ENCODE data around the gene LRP1.

Gene LRP1

GRCh38 chr12:57131896-57132744 lies 3.8 kb downstream of the LRP1 start:
- no peak for TF ChIP-seq CTCF (conservative IDR thresholded peaks at IDR 0.05; ENCODE audit: low read depth)
- CTCF ChIA-PET, result interaction anchor here (1.0 kb wide), 1 partner anchor 44 kb away, joined by 5 read pairs; no protein-coding TSS in a partner anchor
- POLR2A ChIA-PET (ENCODE audit: low non-redundant PET), result no interaction called here
- no peak for DNase-seq (ENCODE audit: low spot score)
- peak overlapping the region; percentile 59 for H3K27ac ChIP-seq

GRCh38 chr12:57133013-57133569 lies 4.8 kb downstream of the LRP1 start:
- ChIA-PET CTCF (no interaction called here), POLR2A (ENCODE audit: low non-redundant PET) (no interaction called here)
- TF ChIP-seq CTCF (conservative IDR thresholded peaks at IDR 0.05; ENCODE audit: low read depth), result no peak

GRCh38 chr12:57133916-57134315 lies 5.6 kb downstream of the LRP1 start:
- CTCF ChIA-PET, result interaction anchor here (0.6 kb wide), 1 partner anchor 10 kb away, joined by 3 read pairs; no protein-coding TSS in a partner anchor
- peak overlapping the region; percentile 53 for H3K27ac ChIP-seq
- POLR2A ChIA-PET (ENCODE audit: low non-redundant PET), result no interaction called here
- no peak for TF ChIP-seq CTCF (conservative IDR thresholded peaks at IDR 0.05; ENCODE audit: low read depth)
- no peak for DNase-seq (ENCODE audit: low spot score)

More at GRCh38 chr12:57133013-57133569, 4.8 kb downstream of the LRP1 start:
- peak overlapping the region; percentile 53 for H3K27ac ChIP-seq
- no peak for DNase-seq (ENCODE audit: low spot score)

- no peak for TF ChIP-seq CTCF (conservative IDR thresholded peaks at IDR 0.05; ENCODE audit: low read depth)
- ChIA-PET CTCF (no interaction called here), POLR2A (ENCODE audit: low non-redundant PET) (no interaction called here)
- DNase-seq (ENCODE audit: low spot score), result no peak
- peak overlapping the region; percentile 53 for H3K27ac ChIP-seq
These were observed 6.7 kb downstream of the LRP1 start for GRCh38 chr12:57134949-57135348.

- ChIA-PET POLR2A (ENCODE audit: low non-redundant PET) (no interaction called here), CTCF (no interaction called here)
- H3K27ac ChIP-seq, result peak overlapping the region; percentile 53
- TF ChIP-seq CTCF (conservative IDR thresholded peaks at IDR 0.05; ENCODE audit: low read depth), result no peak
- no peak for DNase-seq (ENCODE audit: low spot score)
These were observed 7.4 kb downstream of the LRP1 start for GRCh38 chr12:57135527-57136326.

GRCh38 chr12:57138526-57139272 lies 10.4 kb downstream of the LRP1 start:
- CTCF ChIA-PET, result no interaction called here
- peak overlapping the region; percentile 58 for H3K27ac ChIP-seq
- TF ChIP-seq CTCF (conservative IDR thresholded peaks at IDR 0.05; ENCODE audit: low read depth), result no peak
- POLR2A ChIA-PET (ENCODE audit: low non-redundant PET), result no interaction called here
- no peak for DNase-seq (ENCODE audit: low spot score)

All from RWPE1 (cell line).